NCI-H2107 treated with DMSO at 0.1 percent for 48 hours (cell line): Measurements from ENCODE around the gene RTF2.
"Not testable (repeated sequence)": the region's sequence is repeated elsewhere in the genome, so short reads cannot be mapped to it uniquely, and the experiment has no call there.

ENCODE experiments used
- DNase-seq: peaks from one replicate; lab custom pipeline; 2025; ENCODE audit not compliant: unreplicated experiment; lab: John Stamatoyannopoulos, UW

RTF2 gene

GRCh38 chr20:56487216-56487615 lies 18.8 kb downstream of the RTF2 start:
- no peak for DNase-seq

GRCh38 chr20:56488566-56488965 lies 20.1 kb downstream of the RTF2 start:
- DNase-seq, result no peak

GRCh38 chr20:56501116-56501515 lies 32.7 kb downstream of the RTF2 start:
- no peak for DNase-seq

DNA sequence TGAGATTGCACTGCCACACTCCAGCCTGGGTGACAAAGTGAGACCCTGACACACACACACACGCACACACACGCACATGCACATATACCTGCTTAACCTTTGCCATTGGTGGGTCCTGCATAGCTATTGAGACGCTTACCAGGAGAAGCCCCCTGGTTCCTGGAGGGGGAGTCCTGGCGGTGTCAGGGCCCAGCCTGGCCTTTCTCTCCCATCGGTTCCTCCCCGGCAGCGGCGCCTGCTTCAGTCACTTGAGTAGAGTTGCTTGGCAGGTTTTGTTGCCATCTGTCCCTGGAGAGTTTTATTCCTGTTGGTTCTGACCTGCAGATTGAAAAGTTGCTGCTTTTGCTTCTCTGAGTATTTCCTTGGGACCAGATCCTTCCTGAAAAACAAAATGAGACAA lies 35.5 kb downstream of the RTF2 start:
- no peak for DNase-seq

GRCh38 chr20:56504373-56505005 lies 36.1 kb downstream of the RTF2 start:
- no peak for DNase-seq

GRCh38 chr20:56506103-56506502 lies 37.7 kb downstream of the RTF2 start:
- no peak for DNase-seq

DNA sequence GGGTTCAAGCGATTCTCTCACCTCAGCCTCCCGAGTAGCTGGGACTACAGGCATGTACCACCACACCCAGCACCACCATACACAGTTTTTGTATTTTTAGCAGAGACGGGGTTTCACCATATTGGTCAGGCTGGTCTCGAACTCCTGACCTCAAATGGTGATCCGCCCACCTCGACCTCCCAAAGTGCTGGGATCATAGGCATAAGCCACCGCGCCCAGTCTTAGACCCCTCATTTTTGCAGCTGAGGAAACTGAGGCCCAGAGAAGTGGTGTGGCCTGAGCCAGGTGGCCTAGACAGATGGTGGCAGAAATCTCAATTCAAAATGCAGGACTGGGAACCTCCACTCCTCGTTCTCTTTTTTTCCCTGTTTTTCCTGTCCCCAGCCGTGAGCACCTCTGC lies 43.5 kb downstream of the RTF2 start:
- DNase-seq, result no peak

DNA sequence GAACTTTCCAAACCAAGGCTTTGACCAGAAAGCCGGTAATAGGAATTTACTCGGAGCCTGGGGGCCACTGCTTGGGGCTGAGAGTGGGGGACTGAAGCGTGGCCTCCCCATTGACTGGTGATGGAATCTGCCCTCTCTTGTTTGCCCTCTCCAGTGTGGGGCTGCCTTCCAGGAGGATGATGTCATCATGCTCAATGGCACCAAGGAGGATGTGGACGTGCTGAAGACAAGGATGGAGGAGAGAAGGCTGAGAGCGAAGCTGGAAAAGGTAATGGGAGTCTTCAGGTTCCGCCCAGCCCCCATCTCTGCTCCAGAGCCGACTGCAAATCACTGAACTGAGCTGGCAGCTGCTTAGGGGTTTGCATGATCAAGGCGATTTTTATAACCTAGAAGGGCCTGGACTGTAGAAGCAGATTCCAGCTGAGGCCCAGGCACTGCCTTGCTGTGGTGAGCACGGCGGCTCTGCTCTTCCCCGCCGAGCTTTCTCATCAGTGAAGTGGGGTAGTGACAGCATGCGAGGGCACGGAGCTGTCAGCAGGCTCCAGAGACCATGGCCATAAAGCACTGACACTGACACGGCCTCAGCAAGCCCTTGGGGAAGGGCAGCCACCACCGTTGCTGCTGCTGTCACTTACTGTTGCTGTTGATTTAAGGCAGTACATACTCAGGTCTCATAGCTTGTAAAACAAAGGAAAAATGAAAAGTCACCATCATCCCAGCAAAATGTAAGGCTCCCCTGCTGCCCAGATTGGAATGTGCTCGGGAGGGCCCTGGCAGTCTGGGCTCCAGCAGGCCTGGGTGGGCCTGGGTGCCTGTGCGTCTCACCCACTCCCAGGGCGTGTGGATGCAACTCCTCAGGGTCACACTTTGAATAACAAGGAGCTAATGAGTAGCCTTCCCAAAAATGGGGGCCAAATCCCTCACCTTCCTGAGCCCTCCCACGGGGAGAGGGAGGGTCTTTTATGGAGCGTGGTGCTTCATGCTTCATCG lies 45.0 kb downstream of the RTF2 start:
- no peak for DNase-seq

- DNase-seq, result no peak
These were observed 48.2 kb downstream of the RTF2 start for GRCh38 chr20:56516631-56517030.

DNA sequence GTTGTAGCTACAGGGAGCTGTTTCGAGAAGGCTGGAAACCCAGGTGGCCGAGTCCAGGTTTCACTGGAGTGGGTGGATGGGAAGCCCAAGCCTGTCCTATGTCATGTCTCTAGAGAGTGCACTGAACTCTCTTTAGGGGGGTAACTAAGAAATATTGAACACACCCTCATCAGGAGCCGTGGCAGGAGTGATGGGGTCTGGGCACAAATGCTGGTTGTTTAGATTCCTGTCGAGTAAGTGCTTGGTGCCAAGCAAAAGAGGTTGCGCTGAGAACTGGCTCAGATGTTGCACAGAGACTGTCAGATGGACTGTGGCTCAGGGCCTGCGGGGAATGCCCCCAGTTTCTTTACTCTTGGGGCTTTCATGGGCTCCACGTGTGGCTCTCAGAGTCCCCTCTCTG lies 48.8 kb downstream of the RTF2 start:
- no peak for DNase-seq

- no peak for DNase-seq
These were observed 49.2 kb downstream of the RTF2 start for GRCh38 chr20:56517641-56518040.

DNA sequence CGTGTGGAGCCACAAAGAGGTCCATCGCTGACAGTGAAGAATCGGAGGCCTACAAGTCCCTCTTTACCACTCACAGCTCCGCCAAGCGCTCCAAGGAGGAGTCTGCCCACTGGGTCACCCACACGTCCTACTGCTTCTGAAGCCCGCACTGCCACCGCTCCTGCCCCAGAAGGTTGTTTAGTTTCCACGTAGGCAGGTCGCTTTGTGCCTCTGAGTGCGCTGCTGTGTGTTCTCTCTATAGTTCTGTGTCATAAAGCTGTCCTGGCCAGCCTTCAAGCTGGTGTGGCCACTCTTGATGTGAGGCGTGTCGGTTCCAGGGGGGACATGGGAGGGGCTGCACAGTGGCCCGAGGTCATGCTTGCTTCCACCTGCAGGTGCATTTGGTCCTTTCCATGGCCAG lies 49.7 kb downstream of the RTF2 start:
- no peak for DNase-seq

GRCh38 chr20:56518721-56519398 lies 50.4 kb downstream of the RTF2 start:
- no peak for DNase-seq

DNA sequence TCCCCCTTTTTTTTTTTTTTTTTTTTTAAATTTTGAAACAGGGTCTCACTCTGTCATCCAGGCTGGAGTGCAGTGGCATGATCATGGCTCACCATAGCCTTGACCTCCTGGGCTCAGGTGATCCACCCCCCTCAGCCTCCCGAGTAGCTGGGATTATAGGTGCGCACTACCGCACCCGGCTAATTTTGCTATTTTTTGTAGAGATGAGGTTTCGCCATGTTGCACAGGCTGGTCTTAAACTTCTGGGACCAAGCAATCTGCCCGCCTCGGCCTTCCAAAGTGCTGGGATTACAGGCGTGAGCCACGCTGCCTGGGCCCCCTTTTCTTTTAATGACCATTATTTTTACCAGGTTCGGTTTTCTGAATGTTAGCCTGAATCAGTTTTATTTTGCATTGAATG lies 51.1 kb downstream of the RTF2 start:
- DNase-seq, result no peak

GRCh38 chr20:56520180-56520579 lies 51.8 kb downstream of the RTF2 start:
- DNase-seq, result no peak

GRCh38 chr20:56520746-56521354 lies 52.4 kb downstream of the RTF2 start:
- DNase-seq, result not testable (repeated sequence)

GRCh38 chr20:56522311-56522710 lies 53.9 kb downstream of the RTF2 start:
- DNase-seq, result no peak

DNA sequence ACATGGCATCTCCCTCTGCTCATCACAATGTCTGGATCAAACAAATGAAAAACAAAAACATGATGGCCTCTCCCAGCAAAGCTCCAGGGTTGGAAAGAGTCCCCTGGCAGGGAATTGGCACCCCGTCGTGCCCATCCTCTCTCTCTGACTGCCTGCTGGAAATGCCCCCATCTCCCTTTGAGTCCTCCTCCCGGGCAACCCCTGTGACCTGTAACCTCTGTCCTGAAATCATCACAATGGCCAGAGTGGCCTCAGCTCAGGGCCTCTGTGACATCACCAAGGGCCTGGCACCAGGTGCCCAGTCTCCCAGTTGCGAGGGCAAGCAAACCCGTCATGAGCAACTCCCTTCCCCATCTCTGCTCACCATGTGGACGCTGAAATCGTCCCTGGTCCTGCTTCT lies 56.0 kb downstream of the RTF2 start, which contains the start of gene FAM209A:
Gene FAM209A, plus strand, starts transcription at position 301 of the 400 bp plus-strand sequence. Its CDS starts 65 bp downstream, at position 366.
- DNase-seq, result not testable (repeated sequence)

DNA sequence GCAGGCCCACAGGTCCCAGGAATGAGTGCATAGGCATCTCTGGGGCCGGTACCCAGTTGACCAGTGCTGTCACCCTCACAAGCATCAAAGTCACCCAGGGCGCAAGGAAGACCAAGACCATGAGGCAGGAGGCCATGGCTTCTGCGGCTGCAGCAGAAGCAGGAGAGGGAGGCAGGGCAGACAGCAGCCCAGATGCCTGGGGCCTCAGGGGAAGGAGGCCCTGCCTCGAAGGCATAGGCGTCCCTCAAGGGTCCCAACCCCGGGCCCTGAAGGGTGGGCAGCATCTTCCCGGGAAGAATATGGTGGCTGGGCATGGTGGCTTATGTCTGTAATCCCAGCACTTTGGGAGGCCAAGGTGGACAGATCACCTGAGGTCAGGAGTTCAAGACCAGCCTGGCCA lies 59.1 kb downstream of the RTF2 start:
- no peak for DNase-seq

DNA sequence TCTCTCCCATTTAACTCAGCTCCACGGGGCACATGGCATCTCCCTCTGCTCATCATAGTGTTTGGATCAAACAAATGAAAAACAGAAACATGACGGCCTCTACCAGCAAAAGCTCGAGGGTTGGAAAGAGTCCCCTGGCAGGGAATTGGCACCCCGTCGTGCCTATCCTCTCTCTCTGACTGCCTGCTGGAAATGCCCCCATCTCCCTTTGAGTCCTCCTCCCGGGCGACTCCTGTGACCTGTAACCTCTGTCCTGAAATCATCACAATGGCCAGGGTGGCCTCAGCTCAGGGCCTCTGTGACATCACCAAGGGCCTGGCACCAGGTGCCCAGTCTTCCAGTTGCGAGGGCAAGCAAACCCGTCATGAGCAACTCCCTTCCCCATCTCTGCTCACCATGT lies 64.5 kb downstream of the RTF2 start, which contains the start of gene FAM209B:
Gene FAM209B, plus strand, starts transcription at position 301 of the 400 bp plus-strand sequence. Its CDS starts 96 bp downstream, at position 397.
- not testable (repeated sequence) for DNase-seq

DNA sequence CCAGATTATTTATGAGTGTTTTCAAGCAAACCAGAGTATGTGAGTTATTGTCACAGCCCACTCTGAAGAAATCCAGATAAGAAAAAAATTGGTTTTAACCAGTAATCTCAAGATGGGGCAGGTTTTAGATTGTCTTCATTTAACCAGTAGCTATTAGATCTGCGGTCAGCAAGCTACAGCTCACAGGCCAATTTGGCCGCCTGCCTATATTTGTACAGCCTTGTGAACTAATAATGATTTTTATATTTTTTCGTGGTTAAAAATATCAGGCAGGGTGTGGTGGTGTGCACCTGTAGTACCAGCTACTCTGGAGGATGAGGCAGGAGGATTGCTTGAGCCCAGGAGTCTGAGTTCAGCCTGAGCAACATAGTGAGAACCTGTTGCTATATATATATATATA lies 69.6 kb downstream of the RTF2 start:
- no peak for DNase-seq
